GM18867 (cell line): ENCODE results near the gene SDR9C7.
"Not testable (repeated sequence)": the region's sequence is repeated elsewhere in the genome, so short reads cannot be mapped to it uniquely, and the experiment has no call there.

Experiments used
- ATAC-seq: cut with Tn5 transposase; IDR thresholded peaks from one replicate; pipeline ENCODE4 v1.9.1; 2021; ENCODE audit warnings: mild to moderate bottlenecking, moderate library complexity; ENCODE audit not compliant: unreplicated experiment

SDR9C7 gene

DNA sequence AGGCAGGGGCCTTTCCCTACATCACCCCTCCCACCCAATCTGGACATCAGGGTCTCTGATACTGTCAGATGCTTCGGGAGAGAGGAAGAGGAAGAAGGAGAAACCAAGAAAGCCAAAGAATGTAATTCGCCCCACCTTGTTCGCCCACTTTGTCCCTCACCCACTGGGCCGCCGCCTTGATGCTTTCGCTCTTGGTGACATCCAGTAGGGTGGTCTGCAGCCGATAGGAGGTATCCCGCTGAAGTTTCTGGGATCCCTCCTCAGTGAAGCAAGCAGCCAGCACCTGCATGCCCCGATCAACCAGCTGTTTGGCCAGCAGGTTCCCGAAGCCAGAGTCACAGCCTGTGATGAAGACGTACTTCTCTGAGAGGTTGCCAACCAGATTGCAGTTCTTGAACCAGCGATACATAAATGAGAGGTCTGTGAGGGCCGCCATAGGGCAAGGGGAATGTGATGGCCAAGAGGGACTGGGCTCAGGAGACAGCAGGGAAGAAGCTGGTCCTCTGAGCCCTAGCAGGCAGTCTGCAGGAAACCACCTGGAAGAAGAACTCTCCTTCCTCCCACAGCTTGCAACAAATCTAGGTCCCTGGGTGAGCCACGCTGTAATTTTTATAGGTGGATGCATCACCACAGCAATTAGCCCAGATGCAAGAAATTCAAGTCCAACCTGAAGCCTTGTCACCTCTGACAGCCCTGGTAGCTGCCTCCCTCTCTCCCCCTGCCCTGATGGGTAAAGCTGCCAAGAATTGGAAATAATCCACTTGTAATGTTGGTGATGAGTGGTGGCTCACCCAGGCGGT is at the start of gene SDR9C7:
TSS of gene SDR9C7 (minus strand) at position 583 of the 800 bp plus-strand sequence. CDS start at position 436, 147 bp downstream.
- no peak for ATAC-seq

GRCh38 chr12:56983386-56983785 is 49.2 kb upstream of the SDR9C7 start:
- ATAC-seq = no peak

GRCh38 chr12:56982578-56983236 is 48.5 kb upstream of the SDR9C7 start:
- ATAC-seq = not testable (repeated sequence)

DNA sequence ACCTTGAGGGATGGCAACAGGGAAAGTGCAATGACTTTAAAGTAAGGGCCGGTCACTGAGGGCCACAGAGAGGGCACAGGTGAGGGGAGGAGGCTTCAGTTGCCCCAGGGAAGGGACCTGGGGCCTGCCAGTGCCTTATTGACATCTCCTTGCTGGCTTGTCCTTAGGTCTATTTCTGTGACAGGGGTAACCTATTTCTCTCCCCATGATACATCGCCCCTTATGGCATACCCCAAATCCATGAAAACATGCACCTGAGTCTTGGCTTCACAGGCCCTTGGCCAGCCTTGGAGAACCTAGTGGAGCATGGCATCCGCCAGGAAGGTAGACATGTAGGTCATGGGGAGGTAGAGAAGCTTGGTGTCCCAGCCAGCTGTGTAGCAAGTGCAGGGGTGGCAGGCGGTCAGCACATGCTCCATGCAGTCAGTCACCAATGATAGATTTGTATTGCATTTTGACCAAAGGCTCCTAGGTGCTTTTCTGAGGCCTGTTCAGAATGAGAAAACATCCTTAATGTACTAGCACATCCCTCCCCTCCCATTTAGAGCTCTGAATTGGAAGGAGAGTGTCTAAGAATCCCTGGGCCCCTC is 46.8 kb upstream of the SDR9C7 start:
- ATAC-seq = no peak

GRCh38 chr12:56980268-56980667 is 46.1 kb upstream of the SDR9C7 start:
- ATAC-seq = no peak

DNA sequence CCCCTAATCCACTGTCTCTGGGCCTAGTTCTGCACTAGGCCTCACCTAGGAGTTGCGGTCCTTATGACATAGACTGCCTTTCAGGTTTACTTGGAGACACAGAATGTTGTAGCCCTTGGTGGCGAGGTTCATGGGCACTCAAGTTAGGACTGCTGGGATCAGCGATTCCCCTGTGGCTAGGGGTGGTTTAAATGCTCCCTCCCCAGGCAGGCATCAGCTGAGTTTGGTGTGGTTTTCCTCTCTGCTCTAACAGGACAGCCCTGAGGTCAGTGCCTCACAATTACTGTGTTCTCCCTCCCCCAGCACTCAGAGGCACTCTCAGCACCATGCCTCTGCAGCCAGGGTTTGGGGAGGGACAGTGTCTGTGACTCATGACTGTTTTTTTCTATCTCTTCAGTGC is 45.4 kb upstream of the SDR9C7 start:
- ATAC-seq = no peak

DNA sequence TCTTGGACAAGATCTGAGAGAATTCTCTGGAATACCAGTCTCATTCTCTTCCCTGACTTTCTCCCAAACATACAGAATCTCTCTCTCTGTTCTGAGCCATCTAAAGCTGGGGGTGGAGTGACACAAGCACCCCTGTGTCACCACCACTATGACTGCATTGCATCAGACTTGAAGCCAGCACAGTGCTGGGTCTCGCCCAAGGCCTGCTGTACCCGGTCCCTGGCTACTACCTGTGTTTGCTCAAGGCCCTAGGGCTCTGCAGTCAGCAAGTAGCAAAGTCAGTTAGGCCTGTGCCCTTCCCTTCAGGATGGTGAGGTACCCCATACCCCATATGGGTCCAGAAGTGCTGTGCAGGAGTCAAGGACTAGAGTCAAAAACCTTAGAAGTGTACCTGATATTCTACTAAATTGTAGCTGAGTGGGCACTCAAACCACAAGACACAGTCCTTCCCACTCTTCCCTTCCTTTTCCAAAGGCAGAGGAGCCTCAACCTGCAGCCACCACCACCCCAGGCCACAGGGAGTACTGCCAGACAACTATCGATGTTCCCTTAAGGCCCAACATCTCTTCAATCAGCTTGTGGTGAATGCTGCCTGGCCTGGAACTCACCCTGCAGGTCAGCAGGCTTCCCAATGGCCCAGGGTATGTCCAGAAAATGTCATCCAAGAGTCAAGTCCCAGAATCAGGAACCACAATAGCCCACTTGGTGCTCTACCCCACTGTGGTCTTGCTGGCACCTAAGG is 44.4 kb upstream of the SDR9C7 start:
- ATAC-seq = no peak

- ATAC-seq = not testable (repeated sequence)
These were observed 43.2 kb upstream of the SDR9C7 start for GRCh38 chr12:56977361-56977760.

GRCh38 chr12:56974224-56974623 is 40.0 kb upstream of the SDR9C7 start:
- not testable (repeated sequence) for ATAC-seq

DNA sequence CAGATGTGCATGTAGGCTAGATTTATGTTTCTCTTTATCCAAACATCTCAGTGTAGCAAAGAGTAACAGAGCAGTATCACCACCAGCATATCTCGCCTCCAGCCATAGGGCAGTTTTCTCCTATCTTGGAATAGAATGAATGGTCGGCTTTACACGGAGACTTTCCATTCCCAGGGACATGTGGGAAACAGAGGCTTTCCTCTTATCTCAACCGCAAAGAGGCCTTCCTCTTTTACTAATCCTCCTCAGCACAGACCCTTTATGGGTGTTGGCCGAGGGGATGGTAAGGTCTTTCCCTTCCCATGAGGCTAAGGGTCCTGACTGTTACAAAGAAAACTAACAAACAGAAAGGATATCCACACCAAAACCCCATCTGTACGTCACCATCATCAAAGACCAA is 34.7 kb upstream of the SDR9C7 start:
- not testable (repeated sequence) for ATAC-seq

DNA sequence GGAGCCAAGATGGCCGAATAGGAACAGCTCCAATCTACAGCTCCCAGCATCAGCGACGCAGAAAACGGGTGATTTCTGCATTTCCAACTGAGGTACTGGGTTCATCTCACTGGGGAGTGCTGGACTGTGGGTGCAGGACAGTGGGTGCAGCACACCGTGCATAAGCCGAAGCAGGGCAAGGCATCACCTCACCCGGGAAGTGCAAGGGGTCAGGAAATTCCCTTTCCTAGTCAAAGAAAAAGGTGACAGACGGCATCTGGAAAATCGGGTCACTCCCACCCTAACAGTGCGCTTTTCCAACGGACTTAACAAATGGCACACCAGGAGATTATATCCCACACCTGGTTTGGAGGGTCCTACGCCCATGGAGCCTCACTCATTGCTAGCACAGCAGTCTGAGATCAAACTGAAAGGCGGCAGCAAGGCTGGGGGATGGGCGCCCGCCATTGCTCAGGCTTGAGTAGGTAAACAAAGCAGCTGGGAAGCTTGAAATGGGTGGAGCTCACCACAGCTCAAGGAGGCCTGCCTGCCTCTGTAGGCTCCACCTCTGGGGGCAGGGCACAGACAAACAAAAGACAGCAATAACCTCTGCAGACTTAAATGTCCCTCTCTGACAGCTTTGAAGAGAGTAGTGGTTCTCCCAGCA is 31.9 kb upstream of the SDR9C7 start:
- ATAC-seq = not testable (repeated sequence)

DNA sequence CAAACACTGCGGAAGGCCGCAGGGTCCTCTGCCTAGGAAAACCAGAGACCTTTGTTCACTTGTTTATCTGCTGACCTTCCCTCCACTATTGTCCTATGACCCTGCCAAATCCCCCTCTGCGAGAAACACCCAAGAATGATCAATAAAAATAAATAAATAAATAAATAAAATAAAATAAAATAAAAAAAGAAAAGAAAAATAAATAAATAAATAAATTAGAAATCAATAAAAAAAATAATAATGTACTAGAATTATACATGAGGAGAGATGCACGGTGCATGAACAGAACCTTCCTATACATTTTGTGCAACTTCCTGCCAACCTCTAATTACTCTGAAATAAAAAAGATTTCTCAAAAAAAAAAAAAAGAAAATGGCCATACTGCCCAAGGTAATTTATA is 30.9 kb upstream of the SDR9C7 start:
- not testable (repeated sequence) for ATAC-seq

DNA sequence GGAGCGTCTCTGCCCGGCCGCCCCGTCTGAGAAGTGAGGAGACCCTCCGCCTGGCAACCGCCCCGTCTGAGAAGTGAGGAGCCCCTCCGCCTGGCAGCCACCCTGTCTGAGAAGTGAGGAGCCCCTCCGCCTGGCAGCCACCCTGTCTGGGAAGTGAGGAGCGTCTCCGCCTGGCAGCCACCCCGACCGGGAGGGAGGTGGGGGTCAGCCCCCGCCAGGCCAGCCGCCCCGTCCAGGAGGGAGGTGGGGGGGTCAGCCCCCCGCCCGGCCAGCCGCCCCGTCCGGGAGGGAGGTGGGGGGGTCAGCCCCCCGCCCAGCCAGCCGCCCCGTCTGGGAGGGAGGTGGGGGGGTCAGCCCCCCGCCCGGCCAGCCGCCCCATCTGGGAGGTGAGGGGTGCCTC is 29.3 kb upstream of the SDR9C7 start:
- ATAC-seq = not testable (repeated sequence)

DNA sequence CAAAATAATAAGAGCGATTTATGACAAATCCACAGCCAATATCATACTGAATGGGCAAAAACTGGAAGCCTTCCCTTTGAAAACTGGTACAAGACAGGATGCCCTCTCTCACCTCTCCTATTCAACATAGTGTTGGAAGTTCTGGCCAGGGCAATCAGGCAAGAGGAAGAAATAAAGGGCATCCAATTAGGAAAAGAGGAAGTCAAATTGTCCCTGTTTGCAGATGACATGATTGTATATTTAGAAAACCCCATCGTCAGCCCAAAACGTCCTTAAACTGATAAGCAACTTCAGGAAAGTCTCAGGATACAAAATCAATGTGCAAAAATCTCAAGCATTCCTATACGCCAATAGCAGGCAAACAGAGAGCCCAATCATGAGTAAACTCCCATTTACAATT is 28.0 kb upstream of the SDR9C7 start:
- not testable (repeated sequence) for ATAC-seq

DNA sequence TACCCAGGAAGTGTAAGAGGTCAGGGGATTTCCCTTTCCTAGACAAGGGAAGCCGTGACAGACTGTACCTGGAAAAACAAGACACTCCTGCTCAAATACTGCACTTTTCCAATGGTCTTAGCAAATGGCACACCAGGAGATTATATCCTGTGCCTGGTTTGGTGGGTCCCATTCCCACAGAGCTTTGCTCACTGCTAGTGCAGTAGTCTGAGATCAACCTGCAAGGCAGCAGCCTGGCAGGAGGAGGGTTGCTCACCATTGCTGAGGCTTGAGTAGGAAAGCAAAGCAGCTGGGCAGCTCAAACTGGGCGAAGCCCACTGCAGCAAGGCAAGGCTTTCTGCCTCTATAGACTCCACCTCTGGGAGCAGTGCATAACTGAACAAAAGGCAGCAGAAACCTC is 24.2 kb upstream of the SDR9C7 start:
- no peak for ATAC-seq

- no peak for ATAC-seq
These were observed 23.2 kb upstream of the SDR9C7 start, which contains the start of gene RDH16 for GRCh38 chr12:56957229-56958052. TSS of gene RDH16 (minus strand) at chr12:56957608. CDS start at chr12:56957462, 146 bp downstream.

- ATAC-seq = no peak
These were observed 21.5 kb upstream of the SDR9C7 start for GRCh38 chr12:56955631-56956256.

- ATAC-seq = no peak
These were observed 20.7 kb upstream of the SDR9C7 start for GRCh38 chr12:56954958-56955355.
